HuH-7 (cell line): ENCODE measurements around the gene GPR18.

Source experiments
- DNase-seq: peaks from one replicate; pipeline ENCODE4 v3.0.0; 2011; ENCODE audit warnings: low spot score

Gene GPR18, protein sequence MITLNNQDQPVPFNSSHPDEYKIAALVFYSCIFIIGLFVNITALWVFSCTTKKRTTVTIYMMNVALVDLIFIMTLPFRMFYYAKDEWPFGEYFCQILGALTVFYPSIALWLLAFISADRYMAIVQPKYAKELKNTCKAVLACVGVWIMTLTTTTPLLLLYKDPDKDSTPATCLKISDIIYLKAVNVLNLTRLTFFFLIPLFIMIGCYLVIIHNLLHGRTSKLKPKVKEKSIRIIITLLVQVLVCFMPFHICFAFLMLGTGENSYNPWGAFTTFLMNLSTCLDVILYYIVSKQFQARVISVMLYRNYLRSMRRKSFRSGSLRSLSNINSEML

DNA sequence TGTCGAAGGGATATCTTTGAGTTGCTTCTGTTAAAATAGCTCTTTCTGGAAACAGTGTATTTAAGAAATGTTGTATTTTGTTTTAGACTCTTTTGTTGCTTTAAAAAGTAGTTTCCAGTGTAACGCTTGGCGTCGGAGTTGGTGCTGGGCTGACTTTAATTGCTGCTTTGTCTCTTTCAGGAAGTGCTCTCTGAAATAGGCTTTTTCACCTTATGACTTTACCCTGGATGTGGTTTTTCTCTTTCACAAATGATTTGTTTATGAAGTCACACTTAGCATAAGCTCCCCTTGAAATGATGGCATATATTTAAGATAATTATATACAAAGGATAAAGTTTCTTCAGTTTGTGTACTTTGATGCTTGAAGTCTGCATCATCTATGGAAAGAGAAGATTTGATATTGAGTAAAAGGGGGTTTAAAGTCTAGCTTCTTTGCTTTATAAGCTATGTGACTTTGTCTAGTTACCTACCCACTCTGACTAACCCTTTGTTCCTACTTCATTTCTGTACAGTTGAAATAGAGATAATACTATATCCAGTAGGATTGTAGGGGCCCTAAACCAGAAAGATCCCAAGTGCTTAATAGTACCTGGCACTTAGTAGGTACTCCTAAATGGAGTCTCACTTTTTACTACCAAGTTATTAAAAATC lies at the start of gene GPR18:
Gene GPR18 (minus strand): TSS at position 170 of the 651 bp plus-strand sequence. CDS start 2,507 bp downstream, outside the sequence.
- DNase-seq = no peak

DNA sequence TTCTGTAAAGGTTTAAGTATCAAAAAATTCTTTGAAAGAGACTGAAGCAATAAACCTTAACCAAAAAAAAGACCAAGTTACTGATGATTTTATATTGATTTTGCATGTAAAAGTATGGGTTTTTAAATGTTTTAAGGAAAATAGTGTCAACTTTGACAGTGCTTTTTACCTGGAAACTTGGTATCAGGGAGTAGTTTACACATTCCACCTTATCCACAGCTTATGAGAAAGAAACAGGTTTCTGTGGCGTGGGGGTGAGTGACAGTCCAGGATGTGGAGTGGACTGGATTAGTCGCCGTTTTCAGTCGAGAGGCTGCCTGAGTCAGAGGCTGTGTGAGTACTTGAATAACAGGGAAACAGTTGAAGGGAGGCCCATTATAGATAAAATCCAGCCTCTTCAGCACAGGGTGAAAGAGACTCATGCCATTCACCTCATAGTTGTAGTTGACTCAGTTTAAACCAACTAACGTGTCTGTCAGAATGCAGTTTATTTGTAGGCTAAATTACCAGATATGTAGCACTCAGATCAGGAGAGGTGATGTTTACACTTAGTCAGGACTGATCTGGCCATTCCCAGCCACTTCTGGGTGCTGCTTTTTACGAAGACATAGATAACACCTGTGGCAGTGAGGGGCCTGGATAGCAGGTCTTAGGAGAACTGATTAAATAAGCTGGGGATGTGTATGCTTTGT lies 49.6 kb upstream of the GPR18 start:
- no peak for DNase-seq

DNA sequence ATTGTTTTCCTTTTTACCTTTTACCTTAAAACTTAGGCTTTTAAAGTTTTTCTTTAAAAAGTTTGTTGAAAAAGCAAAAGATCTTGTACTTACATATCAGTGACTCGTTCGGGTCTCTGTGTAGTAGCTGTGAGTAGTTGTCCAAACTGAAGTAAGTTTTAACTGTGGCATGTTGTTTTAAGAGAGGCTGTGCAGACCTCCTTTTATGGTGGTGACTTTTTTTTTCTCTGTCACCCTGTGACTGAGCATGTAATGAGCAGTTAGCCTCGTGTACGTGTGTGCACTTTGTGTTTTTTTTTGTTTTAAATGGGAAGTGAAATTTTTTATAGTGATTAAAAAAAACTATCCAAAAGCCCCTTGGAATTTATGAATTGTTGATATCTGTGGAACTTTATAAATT lies 49.1 kb upstream of the GPR18 start, which contains the start of gene GPR183:
Gene GPR183 (minus strand): TSS at position 153 of the 400 bp plus-strand sequence. CDS start 11,254 bp downstream, outside the sequence.
- no peak for DNase-seq

DNA sequence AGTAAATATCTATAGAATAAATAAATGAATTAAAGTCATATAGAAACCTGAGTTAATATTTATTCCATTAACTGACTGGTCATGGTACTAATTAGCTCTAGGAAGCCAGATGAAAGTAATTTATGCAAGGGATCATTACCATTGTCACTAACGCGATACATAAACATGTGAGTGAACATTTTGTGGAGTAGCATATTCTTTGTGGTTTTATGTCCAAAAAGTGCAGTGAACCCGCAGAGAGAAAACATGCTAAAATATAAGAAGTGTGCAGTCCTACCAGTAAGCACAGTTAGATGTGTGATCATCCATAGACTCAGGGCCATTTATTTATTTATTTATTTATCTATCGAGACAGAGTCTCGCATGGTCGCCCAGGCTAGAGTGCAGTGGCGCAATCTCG lies 47.4 kb upstream of the GPR18 start:
- DNase-seq = no peak

DNA sequence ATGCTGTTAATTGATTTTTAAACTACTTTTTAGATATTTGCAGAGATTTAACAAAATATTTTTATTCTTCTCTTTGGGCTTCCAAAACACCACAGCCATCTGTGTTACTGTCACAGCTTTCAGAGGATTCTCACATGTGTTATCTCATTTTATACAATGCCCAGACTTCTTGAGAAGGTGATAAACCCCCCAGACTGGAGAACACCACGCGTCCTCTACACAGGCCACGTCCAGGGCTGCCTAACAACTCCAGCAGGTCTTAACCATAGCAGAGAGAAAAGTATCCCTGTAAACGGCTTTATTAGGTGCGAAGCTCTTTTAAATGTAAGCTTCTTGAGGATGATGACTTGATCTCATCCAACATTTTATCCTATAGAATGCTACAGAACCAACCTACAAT lies 47.0 kb upstream of the GPR18 start:
- no peak for DNase-seq

DNA sequence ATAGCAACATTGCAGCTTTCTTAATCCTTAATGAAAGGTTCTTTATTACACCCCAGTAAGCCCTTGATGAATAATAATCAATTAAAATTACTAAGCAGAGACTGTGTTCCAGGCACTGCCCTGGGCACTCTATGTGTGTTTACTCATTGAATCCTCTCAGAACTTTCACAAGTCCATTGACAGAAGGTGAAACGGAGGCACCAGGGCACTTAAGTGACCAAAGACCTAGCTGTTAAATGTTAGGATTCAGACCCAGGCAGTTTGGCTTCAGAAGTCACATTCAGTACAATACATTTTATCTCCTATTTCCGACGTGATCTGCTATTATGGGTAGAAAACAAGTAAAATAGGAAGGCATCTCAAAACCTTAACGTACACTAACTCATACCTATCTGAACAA lies 46.4 kb upstream of the GPR18 start:
- no peak for DNase-seq

DNA sequence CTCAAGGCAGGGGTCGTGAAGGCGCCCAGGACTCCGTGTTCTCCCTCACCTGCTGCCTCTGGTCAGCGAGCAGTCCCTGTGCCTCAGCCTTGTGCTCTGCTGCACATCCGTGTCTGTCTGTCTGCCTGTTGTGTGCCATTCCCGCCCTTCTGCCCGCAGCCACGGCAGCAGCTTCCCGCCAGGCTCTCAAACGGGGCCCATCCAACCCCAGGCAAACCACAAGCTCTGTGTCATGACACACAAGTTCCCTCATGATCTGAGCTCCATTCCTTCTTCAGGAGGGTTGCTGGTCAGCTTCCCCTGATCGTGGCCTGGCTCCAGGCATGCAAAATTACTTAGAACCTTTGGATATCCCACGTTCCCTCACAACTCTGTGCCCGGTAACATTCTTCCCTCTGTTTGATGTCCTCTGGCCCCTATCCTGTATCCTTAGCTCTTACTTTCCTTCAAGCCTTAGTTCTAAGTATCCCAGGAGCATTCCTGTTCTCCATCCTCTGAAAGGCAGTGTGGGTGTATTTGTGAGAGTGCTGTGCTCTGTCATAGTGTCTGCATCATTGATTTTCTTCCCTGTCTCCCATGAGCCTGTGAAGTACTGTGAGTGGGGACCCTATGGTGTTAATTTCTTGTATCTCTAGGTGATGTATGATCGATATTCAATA lies 45.8 kb upstream of the GPR18 start:
- no peak for DNase-seq

DNA sequence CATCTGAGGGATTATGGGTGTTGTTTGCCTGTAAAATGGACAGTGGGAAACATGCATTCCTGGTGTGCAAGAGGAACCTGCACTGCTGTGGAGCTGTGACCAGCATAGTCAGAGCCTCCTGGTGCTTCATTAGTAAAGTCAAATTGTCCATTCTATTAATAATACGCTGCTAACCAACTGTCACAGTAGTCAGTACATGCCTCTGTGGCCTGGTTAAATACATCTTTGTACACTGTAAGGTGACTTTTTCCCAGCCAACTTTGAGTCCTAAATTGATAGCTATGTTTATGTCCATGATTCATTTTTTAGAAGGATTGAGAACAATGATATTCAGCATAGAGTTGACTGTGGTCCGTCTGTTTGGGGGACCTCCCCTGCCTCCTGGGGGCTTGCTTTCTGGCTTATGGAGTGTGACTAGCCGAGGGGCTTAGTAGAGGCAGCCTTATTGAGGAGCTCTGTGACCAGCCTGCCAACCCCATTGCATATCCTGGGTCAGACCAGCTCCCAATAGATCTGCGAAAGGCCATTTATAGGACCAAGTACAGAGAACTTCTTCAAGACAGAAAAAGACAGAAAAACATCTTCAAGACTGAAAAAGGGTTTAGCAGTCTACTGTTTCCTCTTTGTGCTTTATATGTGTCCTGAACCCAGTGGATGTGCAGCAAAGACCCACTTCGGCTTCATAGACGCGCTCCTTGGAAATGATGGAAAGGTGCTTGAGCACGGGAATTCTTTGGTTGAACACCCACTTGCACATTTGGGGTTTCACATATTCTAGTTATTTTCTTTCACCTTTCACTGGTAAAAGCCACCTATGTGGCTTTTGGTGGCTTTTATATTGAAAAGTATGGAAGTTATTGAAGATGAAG lies 44.7 kb upstream of the GPR18 start:
- DNase-seq = no peak

DNA sequence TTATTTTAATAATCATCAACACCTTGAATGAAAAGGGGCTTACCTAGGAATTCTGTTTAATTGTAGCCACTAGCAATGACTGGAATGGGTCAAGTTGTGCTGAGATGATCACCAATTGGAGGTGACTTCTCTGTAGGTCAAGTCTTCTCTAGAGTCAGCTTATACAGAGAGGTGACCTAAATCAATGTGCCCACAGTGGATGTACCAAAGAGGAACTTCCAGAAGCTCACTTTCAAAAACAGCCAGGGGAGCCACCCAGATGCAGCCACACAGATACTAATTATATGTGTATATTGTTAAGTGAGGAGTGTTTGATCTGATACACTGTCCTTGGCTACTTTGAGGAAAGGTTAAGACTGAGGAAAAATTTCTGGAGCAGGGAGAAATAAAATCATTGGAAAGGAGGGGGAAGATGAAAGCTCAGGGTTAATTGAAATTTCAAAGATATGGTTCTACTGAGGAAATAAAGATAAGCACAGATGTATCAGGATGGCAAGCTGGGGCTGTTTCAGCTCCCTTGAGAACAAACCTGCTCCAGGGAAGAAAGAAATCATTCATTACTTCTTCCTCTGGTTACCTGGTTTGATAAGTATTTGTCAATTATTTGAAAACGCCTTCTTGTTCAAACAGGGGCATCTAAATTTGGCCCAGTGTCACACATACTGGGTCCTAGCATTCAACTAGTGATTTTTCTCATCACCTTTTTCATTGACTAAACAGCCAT lies 43.9 kb upstream of the GPR18 start:
- DNase-seq = no peak

DNA sequence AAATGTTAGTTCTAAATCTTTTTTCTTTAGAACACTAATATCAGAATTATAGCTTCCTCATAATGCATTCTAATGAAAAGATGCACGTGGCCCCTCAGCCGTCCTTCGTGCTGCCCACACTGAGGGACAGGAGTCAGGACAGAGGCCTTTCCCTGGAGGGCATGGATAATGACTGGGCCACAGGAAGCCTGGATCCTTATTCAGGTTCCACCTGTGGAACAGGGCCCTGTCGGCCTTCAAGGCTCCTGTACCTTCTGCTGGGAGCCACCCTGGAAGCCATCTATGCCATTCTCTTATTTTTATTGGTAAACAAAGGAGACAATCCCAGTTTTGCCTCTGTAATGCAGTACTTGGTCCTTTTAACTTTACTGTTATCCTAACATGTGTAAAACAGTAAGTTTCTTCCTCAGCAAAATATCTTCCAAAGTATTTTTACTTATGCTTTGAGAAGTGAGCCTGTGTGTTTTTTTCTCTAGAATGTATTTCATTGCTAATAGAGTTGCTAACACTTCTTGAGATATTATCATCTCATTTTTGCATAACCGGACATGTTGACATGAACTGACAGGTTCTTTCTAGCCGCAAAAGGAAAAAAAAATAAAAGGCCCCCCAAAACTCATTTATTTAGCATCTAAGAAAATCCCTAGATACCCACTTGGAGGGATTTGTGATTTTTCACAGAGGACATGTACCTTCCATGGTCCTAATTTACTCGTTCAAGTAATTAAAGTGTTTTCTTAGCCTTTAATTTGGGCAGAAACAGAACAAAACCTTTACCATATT lies 43.1 kb upstream of the GPR18 start:
- no peak for DNase-seq

DNA sequence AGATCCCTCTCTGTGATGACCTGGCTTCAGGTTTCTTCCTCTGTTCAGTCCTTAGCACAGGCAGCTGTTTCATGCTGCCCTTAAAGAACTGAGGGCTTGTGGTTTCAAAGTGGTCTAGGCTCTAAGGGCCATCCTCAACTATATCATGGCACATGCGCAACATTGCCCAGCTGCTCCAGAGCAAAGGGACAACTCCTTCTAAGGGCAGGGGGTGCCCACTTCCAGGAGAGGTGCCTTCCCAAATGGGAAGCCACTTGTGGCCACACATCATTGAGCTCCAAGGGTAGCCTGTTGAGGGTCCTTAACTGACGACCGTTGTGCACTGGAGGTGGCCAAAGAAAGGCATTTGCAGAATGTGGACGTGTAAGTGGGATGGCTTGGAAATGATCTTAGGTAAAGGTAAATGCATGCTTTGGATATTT lies 41.8 kb upstream of the GPR18 start:
- DNase-seq = no peak

DNA sequence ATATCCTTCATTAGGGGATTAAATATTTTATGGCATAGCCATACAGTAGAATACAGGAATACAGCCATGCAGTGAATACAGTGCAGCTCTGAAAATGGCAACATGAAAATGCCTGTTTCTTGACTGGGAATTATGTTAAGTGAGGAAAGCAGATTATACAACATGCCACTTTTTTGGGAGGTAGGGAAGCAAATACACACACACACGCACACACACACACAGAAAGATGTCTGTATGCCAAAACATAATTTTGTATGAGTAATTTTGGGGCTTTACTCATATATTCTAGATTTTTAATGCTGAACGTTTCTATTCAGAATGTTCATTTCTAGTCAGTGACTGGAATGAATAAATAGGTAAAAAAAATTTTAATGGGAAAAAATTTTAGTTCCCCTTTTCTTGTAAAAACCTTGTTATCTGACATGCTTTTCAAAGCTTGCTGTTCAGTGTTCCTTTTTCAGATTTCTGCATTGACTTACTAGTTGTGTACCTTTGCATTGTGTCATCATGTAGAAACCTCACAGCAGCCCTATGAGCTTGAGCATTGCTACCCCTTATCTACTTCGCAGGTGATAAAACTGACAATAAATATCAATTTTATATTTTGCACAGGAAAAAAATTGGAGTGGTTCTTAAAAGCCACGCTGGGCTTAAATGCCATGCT lies 41.2 kb upstream of the GPR18 start:
- no peak for DNase-seq

DNA sequence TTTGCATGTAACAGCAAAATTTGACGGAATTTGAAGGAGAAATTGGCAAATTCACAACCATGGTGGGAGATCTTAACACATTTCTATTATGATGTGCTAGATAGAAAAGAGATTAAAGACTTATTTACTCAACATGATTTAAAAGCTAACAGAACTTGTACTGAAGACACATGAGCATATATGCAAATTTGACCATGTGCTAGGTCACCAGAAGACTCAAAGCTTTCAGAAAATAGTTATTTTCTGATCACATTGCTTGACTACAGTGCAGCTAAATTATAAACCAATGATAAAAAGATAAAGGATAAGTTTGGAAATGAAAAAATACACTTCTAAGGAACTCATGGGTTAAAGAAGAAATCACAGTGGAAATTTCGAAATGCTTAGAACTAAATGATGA lies 39.9 kb upstream of the GPR18 start:
- no peak for DNase-seq

DNA sequence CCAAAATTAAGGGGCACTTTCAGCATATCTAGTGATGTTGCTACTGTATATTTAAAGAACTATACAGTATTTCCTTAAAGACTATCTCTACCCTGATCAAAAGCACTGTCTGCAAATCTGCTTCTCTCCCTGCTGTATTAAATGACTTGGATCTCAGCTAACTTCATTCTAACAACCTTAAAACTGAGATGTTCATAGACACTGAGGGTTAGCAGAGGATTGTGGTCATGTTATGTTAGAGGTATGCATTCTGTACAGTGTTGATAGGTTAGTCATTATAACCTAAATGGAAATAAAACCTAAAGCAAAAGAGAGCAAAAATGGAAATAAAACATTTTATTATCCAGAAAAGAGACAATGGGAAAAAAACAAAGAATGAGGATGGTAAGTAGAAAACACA lies 39.2 kb upstream of the GPR18 start:
- no peak for DNase-seq

DNA sequence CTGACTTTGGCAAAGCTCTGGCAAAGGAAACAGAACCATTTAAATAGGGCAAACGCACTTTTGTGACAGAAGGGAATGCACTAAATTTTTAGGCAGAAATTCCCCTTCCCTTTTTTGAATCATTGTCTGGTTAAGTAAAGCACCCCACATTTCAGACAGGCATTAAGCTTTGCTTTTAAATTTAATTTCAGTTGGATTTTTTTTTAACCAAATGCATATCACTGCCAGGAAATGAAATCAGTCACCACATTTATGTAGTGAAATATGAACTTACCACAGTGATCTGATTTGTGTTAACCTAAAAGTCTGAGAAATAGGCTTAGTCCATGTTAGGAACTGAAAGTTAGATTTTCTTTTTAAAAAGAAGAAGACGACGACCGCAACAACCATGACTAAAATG lies 38.2 kb upstream of the GPR18 start:
- DNase-seq = no peak

DNA sequence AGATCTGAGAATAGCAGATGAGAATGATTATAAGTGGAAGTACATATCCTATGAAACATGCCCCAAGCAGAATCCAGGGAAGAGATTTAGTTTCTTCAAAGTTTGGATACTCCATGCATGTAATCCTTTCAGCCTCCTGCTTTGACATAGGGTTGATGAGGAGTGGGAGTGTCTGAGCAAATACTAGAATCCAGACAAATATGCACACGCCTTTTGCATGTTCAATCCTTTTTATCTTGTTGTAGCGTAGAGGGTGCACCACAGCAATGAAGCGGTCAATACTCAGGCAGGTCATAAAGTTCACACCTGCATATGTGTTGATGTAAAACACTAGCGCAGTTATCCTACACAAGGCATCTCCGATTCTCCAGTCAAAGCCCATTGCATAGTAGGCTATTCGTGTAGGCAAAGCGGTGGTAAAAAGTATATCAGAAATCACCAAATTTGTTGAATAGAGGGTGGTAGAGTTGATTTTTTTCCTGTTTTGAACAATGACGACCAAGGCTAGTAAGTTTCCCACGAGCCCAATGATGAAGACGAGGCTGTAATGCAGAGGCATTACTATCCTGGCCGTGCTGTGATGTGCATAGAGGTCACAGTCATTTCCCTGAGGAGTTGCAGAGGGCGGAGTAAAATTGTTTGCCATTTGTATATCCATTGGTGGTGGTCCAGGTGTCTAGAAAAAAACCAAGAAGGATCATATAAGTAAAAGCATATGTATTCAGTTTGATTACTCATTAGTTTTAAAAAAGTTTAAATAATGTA lies 37.5 kb upstream of the GPR18 start:
- no peak for DNase-seq

DNA sequence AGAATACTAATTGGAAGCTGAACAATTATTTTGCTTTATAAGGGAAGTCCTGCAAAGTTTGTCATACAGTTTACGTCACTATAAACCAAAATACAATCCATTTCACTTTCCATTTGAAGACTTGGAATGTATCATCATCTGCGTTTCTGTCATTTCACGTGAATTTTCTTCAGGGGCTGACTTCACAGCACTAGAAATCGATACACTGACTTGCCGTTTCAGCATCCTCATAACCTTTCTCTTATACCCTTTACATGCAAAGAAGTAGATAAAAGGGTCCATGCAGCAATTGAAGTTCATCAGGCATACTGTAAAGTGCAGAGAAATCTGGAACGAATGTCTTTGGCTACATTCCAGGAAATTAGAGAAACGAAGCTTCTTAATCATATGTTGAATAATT lies 36.8 kb upstream of the GPR18 start:
- no peak for DNase-seq

DNA sequence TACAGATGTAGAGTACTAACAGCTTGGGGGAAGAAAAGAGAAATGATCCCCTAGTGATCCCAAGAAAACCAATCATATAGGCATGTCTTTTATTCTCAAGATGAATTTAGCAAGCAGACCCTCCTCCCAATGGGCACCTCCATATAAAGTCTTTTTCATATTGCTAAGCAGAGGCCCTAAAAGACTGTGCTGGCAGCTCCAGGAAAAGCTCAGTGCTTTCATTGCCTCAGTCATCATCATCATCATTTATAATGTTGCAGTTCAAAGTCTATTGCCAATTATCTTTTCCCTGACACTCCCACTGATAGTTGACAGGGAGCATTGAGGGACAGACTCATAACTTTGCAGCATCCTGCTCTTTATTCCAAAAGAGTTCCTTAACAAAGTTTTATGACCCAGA lies 36.0 kb upstream of the GPR18 start:
- DNase-seq = no peak

DNA sequence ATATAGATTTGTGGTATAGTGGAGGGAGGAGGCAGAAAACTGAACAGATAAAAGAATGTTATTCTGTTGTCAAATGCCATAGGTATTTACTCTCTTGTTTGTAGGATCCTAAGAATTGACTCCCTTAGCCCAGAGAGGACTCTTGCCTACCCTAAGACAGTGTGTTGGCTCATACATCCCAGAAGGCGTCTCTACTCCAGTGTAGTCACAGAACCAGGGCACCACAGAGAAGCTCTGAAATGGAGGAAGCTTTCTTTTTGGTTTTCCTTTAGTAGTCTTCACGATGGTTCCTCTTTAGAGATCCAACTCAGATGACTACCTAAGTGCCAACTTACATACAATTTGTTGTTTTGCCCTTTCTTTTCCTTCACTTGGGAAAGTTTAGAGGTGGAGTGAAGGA lies 35.0 kb upstream of the GPR18 start:
- DNase-seq = no peak
